IMR-90 (cell line): ENCODE results near the gene CPSF4L. TPM values are rescaled to one million over a fixed set of nuclear protein-coding genes. Genes with fewer than 3 reads are reported as not detected.
A peak's percentile ranks its signal among the peaks of the same experiment; 100 is the strongest.

Source experiments
- ATAC-seq: fragments of 200-7000 bp; cut with Tn5 transposase; 2 replicates; pipeline ENCODE4 v1.9.1; 2020; ENCODE audit warnings: low read depth, mild to moderate bottlenecking, moderate library complexity
- BruUV-seq: library from RNA; stranded (reverse); fragments of 400-500 nt; replicated peaks from 2 replicates; lab custom pipeline; 2021; lab: Mats Ljungman, UMichigan
- CTCF ChIA-PET: fragments of 300-600 bp; formaldehyde crosslinking; extraction: SDS; loops from one replicate; lab custom pipeline; 2021; ENCODE audit warnings: antibody characterized with exemption; lab: Yijun Ruan, JAX
- POLR2A ChIA-PET: fragments of 300-600 bp; sonication (Branson Sonifier 250); formaldehyde crosslinking; loops from one replicate; lab custom pipeline; 2022; ENCODE audit warnings: antibody characterized with exemption; ENCODE audit not compliant: unreplicated experiment; lab: Charles Lee
- DNase-seq: peaks from one replicate; pipeline ENCODE4 v3.0.0; 2013
- H2AFZ ChIP-seq: replicated peaks from 2 replicates; pipeline ENCODE3; 2013; ENCODE audit warnings: low read length, mild to moderate bottlenecking; ENCODE audit not compliant: poor library complexity
- H2AK5ac ChIP-seq: 2 replicates; pipeline ENCODE4 v1.6.1; 2013; ENCODE audit warnings: low read depth, low read length, inconsistent platforms
- H2AK9ac ChIP-seq: replicated peaks from 2 replicates; pipeline ENCODE3; 2013; ENCODE audit warnings: mild to moderate bottlenecking, low read depth, low read length, moderate library complexity; ENCODE audit not compliant: poor library complexity
- H2BK120ac ChIP-seq: 2 replicates; pipeline ENCODE4 v1.6.1; 2013; ENCODE audit warnings: low read depth, low read length, inconsistent platforms
- H2BK15ac ChIP-seq: 3 replicates; pipeline ENCODE4 v1.6.1; 2013; ENCODE audit warnings: low read depth, low read length, inconsistent platforms
- H2BK20ac ChIP-seq: 2 replicates; pipeline ENCODE4 v1.6.1; 2013; ENCODE audit warnings: low read depth, mild to moderate bottlenecking, inconsistent platforms, low read length, moderate library complexity
- H2BK5ac ChIP-seq: 2 replicates; pipeline ENCODE4 v1.6.1; 2013; ENCODE audit warnings: mild to moderate bottlenecking, low read depth, low read length, inconsistent platforms; ENCODE audit not compliant: poor library complexity, severe bottlenecking
- H3K14ac ChIP-seq: replicated peaks from 2 replicates; pipeline ENCODE4 v1.6.1; 2013; ENCODE audit warnings: low read depth, low read length, inconsistent platforms
- H3K18ac ChIP-seq: 2 replicates; pipeline ENCODE4 v1.6.1; 2013; ENCODE audit warnings: low read depth, low read length, control low read depth
- H3K23ac ChIP-seq: 2 replicates; pipeline ENCODE4 v1.6.1; 2013; ENCODE audit warnings: low read depth, low read length, inconsistent platforms
- H3K27ac ChIP-seq: 2 replicates; pipeline ENCODE4 v1.5.1; 2013; ENCODE audit warnings: mild to moderate bottlenecking, control low read depth, low read length; ENCODE audit not compliant: insufficient read depth
- H3K27me3 ChIP-seq: 2 replicates; pipeline ENCODE4 v1.6.1; 2013; ENCODE audit warnings: low read length; ENCODE audit not compliant: control insufficient read depth, insufficient read depth
- H3K36me3 ChIP-seq: 2 replicates; pipeline ENCODE4 v1.6.1; 2013; ENCODE audit warnings: low read length, mixed read lengths; ENCODE audit not compliant: control insufficient read depth, insufficient read depth
- H3K4ac ChIP-seq: 2 replicates; pipeline ENCODE4 v1.6.1; 2013; ENCODE audit warnings: low read depth, low read length, inconsistent platforms
- H3K4me1 ChIP-seq: 2 replicates; pipeline ENCODE4 v1.6.1; 2013; ENCODE audit warnings: low read length, mixed read lengths; ENCODE audit not compliant: control insufficient read depth, insufficient read depth
- H3K4me2 ChIP-seq: 2 replicates; pipeline ENCODE4 v1.6.1; 2013; ENCODE audit warnings: low read depth, mild to moderate bottlenecking, control low read depth, low read length, moderate library complexity
- H3K4me3 ChIP-seq: 2 replicates; pipeline ENCODE4 v1.5.1; 2013; ENCODE audit warnings: low read depth, mild to moderate bottlenecking, control low read depth, low read length, moderate library complexity; ENCODE audit not compliant: insufficient read depth
- H3K56ac ChIP-seq: 2 replicates; pipeline ENCODE4 v1.6.1; 2013; ENCODE audit warnings: low read length, inconsistent platforms; ENCODE audit not compliant: insufficient read depth; ENCODE audit errors: extremely low read depth
- H3K79me1 ChIP-seq, 2 experiments: 2 replicates each; pipeline ENCODE4 v1.6.1; 2013; ENCODE audit warnings: low read length in 2 of 2, inconsistent platforms in 1 of 2, low read depth in 1 of 2
- H3K9ac ChIP-seq: 2 replicates; pipeline ENCODE4 v1.6.1; 2013; ENCODE audit warnings: low read depth, low read length, control low read depth
- H3K9me1 ChIP-seq: 2 replicates; pipeline ENCODE4 v1.6.1; 2013; ENCODE audit warnings: low read length, inconsistent platforms; ENCODE audit not compliant: insufficient read depth
- H3K9me3 ChIP-seq: 2 replicates; pipeline ENCODE4 v1.6.1; 2013; ENCODE audit warnings: low read length; ENCODE audit not compliant: control insufficient read depth, insufficient read depth
- H4K20me1 ChIP-seq: 2 replicates; pipeline ENCODE4 v1.6.1; 2013; ENCODE audit warnings: low read length, inconsistent platforms; ENCODE audit not compliant: insufficient read depth
- H4K5ac ChIP-seq: 2 replicates; pipeline ENCODE4 v1.6.1; 2013; ENCODE audit warnings: mild to moderate bottlenecking, low read depth, low read length, control low read depth
- H4K8ac ChIP-seq, 2 experiments: 2 replicates each; pipeline ENCODE4 v1.6.1; 2013; ENCODE audit warnings: low read depth in 2 of 2, low read length in 2 of 2, control low read depth in 1 of 2, inconsistent platforms in 1 of 2
- H4K91ac ChIP-seq: 2 replicates; pipeline ENCODE4 v1.6.1; 2013; ENCODE audit warnings: low read depth, low read length, inconsistent platforms; ENCODE audit not compliant: insufficient read depth
- BHLHE40 ChIP-seq: fragments of 150-350 bp; IDR thresholded peaks from 2 replicates; pipeline ENCODE4 v1.6.1; 2016; ENCODE audit warnings: mild to moderate bottlenecking, low read depth, low read length
- CEBPB ChIP-seq: IDR thresholded peaks from 2 replicates; pipeline ENCODE4 v1.6.1; 2012; ENCODE audit warnings: low read depth, low read length, improper control_type of control experiment
- CHD1 ChIP-seq: IDR thresholded peaks from 2 replicates; pipeline ENCODE4 v1.6.1; 2012; ENCODE audit warnings: low read depth, low read length, improper control_type of control experiment
- MAZ ChIP-seq: IDR thresholded peaks from 2 replicates; pipeline ENCODE4 v1.6.1; 2012; ENCODE audit warnings: low read depth, mild to moderate bottlenecking, low read length, improper control_type of control experiment, moderate library complexity, borderline replicate concordance
- MXI1 ChIP-seq: IDR thresholded peaks from 2 replicates; pipeline ENCODE4 v1.6.1; 2012; ENCODE audit warnings: low read depth, mild to moderate bottlenecking, low read length, moderate library complexity, borderline replicate concordance
- POLR2A ChIP-seq: IDR thresholded peaks from 2 replicates; pipeline ENCODE4 v1.6.1; 2012; ENCODE audit warnings: mild to moderate bottlenecking, low read depth, low read length
- RAD21 ChIP-seq: IDR thresholded peaks from 2 replicates; pipeline ENCODE4 v1.6.1; 2012; ENCODE audit warnings: low read length, improper control_type of control experiment
- RCOR1 ChIP-seq: IDR thresholded peaks from 2 replicates; pipeline ENCODE4 v1.6.1; 2012; ENCODE audit warnings: mild to moderate bottlenecking, low read length, improper control_type of control experiment; ENCODE audit not compliant: insufficient replicate concordance
- SMC3 ChIP-seq: fragments of 150-350 bp; IDR thresholded peaks from 2 replicates; pipeline ENCODE4 v1.6.1; 2016; ENCODE audit warnings: low read depth, mild to moderate bottlenecking, antibody characterized with exemption, low read length, moderate library complexity
- WGBS, 2 experiments: methylation state at CpG; one replicate each; pipeline versions ENCODE4 v1.1.5 to v1.1.7; 2013; ENCODE audit warnings: missing lambda C conversion rate in 2 of 2; ENCODE audit not compliant: insufficient read length in 1 of 2; ENCODE audit errors: extremely low coverage in 2 of 2; 5-methylcytosine and 5-hydroxymethylcytosine counted together
- dilution Hi-C: fragments of 300-500 bp; cut with HindIII; formaldehyde crosslinking; loops from one replicate; pipeline ENCODE4 v1.14.3; 2018; ENCODE audit warnings: low sequenced_read_pairs; ENCODE audit not compliant: unreplicated experiment
- in situ Hi-C: fragments of 300-500 bp; cut with MboI; formaldehyde crosslinking; loops from 3 replicates; pipeline ENCODE4 v1.14.3; 2019; ENCODE audit warnings: low sequenced_read_pairs, inconsistent platforms, mixed read lengths
- intact Hi-C: fragments of 100-400 bp; cut with micrococcal nuclease; formaldehyde crosslinking; loops from 2 replicates; pipeline ENCODE4 v1.10.0; 2022
- polyA plus RNA-seq, 3 experiments: library from polyadenylated mRNA; depleted of rRNA; stranded (reverse); fragments of >200 nt; gene quantifications; 2 replicates each; pipeline ENCODE4 v1.2.3, GENCODE V29; 2012; ENCODE audit warnings: low replicate concordance in 1 of 3
- total RNA-seq: library from RNA; depleted of rRNA; stranded (reverse); fragments of >200 nt; gene quantifications from 2 replicates; pipeline ENCODE4 v1.2.3, GENCODE V29; 2012
- TF ChIP-seq, protein P1 (sequence below): conservative IDR thresholded peaks from 2 replicates; pipeline ENCODE4 v1.5.1; 2012; ENCODE audit warnings: mild to moderate bottlenecking, low read depth, low read length, improper control_type of control experiment

CPSF4L gene
- total and polyA plus RNA-seq, 2 of the 4 experiments (the other 2 are of a cell fraction) = not detected

DNA sequence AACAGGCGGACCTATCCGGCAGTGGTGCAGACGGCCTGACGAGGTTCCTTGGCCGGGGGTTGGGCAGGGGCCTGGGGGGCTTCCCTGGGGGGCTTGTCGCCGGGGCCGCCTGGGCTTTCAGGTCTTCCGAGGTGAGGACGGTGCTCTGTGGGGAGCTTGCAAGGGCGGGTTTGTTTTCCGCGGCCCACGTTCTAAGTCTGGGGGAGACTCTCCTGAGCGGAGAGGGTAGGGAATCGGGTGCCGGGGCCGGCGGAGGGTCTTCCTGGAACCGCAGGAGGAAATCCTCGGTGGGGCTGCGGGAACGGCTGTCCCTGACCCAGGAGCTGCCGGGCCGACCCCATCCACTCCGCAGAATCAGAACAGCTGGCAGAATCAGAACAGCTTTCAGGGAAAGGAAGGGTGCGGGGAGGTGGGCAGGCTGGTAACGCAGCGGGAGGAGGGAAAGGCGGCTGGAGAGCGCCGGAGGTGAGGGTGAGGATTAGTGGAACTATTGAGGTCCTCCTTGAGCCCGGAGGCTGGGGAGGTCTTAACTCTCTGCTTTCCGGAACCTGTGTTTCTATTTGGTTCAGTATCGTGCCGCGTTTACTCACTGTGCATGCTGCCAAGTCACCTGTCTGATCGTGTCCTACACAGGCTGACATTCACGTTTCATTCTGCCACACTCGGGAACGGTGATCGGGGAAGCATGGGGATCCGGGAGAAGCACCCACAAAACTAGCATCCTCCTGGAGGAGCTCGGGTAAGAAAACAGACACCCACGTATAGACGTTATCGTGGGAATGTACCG is 28.9 kb downstream of the CPSF4L start (continued):
- TF ChIP-seq CHD1 (no peak), BHLHE40 (no peak), POLR2A (no peak)

DNA sequence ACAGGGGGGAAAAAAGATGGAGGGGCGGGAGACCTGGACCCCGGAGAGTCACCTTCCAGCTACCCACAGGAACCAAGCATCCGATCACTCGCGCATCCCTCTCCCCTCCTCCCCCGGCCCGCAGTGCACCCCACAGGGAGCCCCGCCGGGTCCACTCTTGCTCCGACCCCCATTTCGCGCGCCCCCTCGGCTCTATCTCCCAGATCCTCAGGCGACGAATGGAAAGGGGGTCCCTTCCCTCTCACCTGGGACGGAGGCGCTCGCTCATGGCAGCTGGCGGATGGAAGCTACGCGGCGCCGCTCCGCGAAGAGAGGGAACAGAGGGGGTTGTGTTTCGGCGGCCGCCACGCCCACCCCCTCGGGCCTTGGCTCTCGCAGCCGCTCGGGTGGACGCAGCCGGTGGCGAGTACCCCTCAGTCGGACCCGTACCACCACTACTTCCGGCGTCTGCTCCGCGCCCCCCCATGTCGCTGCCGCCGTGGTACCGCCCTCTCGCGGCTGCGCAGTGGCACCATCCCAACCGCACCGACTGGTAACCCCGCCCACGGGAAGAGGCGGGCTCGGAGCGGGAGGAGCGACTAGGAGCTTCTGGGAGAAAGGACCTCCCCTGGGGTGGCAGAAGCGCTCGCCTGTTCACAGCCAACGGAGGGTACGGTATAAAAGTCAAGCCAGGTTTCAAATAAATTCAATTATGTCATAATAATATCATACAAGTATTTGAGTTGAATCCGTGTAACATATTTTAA is 29.7 kb downstream of the CPSF4L start:
- H3K9me3 ChIP-seq = no peaks in the 10 kb centered on the region
- H3K56ac ChIP-seq = peak overlapping the region; percentile 94
- peak overlapping the region; percentile 82 for H3K14ac ChIP-seq
- peak overlapping the region; percentile 94 for H4K8ac ChIP-seq
- H3K79me1 ChIP-seq = peaks cover 38 to 62% of the 10 kb centered on the region in 2 experiments; a peak in 3 of 4 replicates
- no TSS peak for BruUV-seq
- TF ChIP-seq RCOR1 (no peak), RAD21 (peak; percentile 17; the same call in 1 of the 2 replicates), CEBPB (no peak), SMC3 (0 out of 2 replicates have a peak, but pooled peaks have one; percentile 16), CHD1 (no peak), MAZ (peak; percentile 77; the same call in 1 of the 2 replicates), POLR2A (0 out of 2 replicates have a peak, but pooled peaks have one; percentile 20), MXI1 (no peak)
- TF ChIP-seq, protein P1, sequence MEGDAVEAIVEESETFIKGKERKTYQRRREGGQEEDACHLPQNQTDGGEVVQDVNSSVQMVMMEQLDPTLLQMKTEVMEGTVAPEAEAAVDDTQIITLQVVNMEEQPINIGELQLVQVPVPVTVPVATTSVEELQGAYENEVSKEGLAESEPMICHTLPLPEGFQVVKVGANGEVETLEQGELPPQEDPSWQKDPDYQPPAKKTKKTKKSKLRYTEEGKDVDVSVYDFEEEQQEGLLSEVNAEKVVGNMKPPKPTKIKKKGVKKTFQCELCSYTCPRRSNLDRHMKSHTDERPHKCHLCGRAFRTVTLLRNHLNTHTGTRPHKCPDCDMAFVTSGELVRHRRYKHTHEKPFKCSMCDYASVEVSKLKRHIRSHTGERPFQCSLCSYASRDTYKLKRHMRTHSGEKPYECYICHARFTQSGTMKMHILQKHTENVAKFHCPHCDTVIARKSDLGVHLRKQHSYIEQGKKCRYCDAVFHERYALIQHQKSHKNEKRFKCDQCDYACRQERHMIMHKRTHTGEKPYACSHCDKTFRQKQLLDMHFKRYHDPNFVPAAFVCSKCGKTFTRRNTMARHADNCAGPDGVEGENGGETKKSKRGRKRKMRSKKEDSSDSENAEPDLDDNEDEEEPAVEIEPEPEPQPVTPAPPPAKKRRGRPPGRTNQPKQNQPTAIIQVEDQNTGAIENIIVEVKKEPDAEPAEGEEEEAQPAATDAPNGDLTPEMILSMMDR = 0 out of 2 replicates have a peak, but pooled peaks have one; percentile 11
- CTCF ChIA-PET = interaction anchor here (1.0 to 1.3 kb wide), 3 partner anchors 79 to 671 kb away, joined by 3 read pairs; no protein-coding TSS in a partner anchor
- H3K27ac ChIP-seq = peak overlapping the region; percentile 77
- DNase-seq (peak; percentile 92), ATAC-seq (peak; percentile 92)
- H3K4me2 ChIP-seq = peak overlapping the region; percentile 78
- peak overlapping the region; percentile 94 for H2AK9ac ChIP-seq
- POLR2A ChIA-PET = interaction anchor here (0.6 kb wide), 1 partner anchor 37 kb away, joined by 4 read pairs; no protein-coding TSS in a partner anchor
- no peak overlapping the region for H4K5ac ChIP-seq
- in situ Hi-C loops = no loop called here
- peak overlapping the region; percentile 63 for H2AK5ac ChIP-seq
- H3K9ac ChIP-seq = peak overlapping the region; percentile 93
- intact Hi-C loops = loop anchor here (2.0 to 5.0 kb wide), 3 partner anchors 39 to 670 kb away; partner anchors contain the start of gene COG1
- peak overlapping the region; percentile 82 for H4K91ac ChIP-seq
- peaks cover 11% of the 10 kb centered on the region; the same call in 1 of the 2 replicates for H4K20me1 ChIP-seq
- H2BK5ac ChIP-seq = peak overlapping the region; percentile 72
- dilution Hi-C loops = no loop called here
- peak overlapping the region; percentile 69 for H3K4ac ChIP-seq
- H3K27me3 ChIP-seq = no peaks in the 10 kb centered on the region
- H2BK20ac ChIP-seq = no peak overlapping the region
- peak overlapping the region; percentile 81; the same call in 1 of the 3 replicates for H2BK15ac ChIP-seq
- H3K18ac ChIP-seq = no peak overlapping the region
- peak overlapping the region; percentile 58 for H3K23ac ChIP-seq
- H2AFZ ChIP-seq = peak overlapping the region; percentile 97
- 0% methylated on average over 11 of the region's 63 CpGs; no CpG with 5 or more reads in 1 of the 2 experiments for WGBS, 2 experiments
- H3K36me3 ChIP-seq = peaks cover 6% of the 10 kb centered on the region
- H2BK120ac ChIP-seq = 0 out of 2 replicates have a peak overlapping the region, but pooled peaks have one; percentile 42
- peaks cover 10% of the 10 kb centered on the region for H3K9me1 ChIP-seq
- H3K4me3 ChIP-seq = peak overlapping the region; percentile 82
- peaks cover 12% of the 10 kb centered on the region for H3K4me1 ChIP-seq
